ENCODE measurements around the gene DAB2.

DNA sequence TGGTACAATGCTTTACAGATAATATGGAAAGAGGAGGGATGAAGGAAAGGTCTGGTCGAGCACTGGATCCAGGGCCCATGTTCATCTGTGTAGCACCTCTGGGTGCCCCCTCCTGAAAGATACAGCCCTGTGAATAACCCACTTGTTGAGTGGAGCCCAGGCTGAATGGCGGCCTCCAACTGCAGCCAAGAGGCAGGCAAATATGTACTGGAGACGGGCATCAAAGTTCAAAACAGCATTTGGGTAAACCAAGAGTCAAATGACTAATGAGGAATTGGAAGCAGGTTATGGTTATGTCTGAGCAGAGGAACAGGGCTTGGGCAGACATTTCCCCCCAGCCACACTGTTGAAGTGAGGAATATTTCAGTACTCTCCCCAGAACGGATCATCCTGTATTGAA lies 61.6 kb downstream of the DAB2 start:
- TF ChIP-seq, protein P1, sequence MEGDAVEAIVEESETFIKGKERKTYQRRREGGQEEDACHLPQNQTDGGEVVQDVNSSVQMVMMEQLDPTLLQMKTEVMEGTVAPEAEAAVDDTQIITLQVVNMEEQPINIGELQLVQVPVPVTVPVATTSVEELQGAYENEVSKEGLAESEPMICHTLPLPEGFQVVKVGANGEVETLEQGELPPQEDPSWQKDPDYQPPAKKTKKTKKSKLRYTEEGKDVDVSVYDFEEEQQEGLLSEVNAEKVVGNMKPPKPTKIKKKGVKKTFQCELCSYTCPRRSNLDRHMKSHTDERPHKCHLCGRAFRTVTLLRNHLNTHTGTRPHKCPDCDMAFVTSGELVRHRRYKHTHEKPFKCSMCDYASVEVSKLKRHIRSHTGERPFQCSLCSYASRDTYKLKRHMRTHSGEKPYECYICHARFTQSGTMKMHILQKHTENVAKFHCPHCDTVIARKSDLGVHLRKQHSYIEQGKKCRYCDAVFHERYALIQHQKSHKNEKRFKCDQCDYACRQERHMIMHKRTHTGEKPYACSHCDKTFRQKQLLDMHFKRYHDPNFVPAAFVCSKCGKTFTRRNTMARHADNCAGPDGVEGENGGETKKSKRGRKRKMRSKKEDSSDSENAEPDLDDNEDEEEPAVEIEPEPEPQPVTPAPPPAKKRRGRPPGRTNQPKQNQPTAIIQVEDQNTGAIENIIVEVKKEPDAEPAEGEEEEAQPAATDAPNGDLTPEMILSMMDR (tag by site-specific recombination; IDR thresholded peaks at IDR 0.05): no peak
- TF ChIP-seq ZNF239 (tag by site-specific recombination; IDR thresholded peaks at IDR 0.05): no peak
- TF ChIP-seq ZNF571 (tag by site-specific recombination; IDR thresholded peaks at IDR 0.05): no peak
- no peak for TF ChIP-seq ZFHX2 (tag by site-specific recombination; conservative IDR thresholded peaks at IDR 0.05)
- TF ChIP-seq RBAK (tag by site-specific recombination; IDR thresholded peaks at IDR 0.05): no peak
- no peak for TF ChIP-seq ZNF214 (tag by site-specific recombination; IDR thresholded peaks at IDR 0.05; ENCODE audit: borderline replicate concordance)

All from HEK293 (cell line).